Measurements from ENCODE around the gene DENND1A.

DENND1A gene

GRCh38 chr9:123972618-123973017 lies 42.7 kb upstream of the DENND1A start:
- TF ChIP-seq CTCF (IDR thresholded peaks at IDR 0.05; ENCODE audit: insufficient read depth, low read depth, low read length, missing control alignments), result no peak
- no peak overlapping the region for H3K4me3 ChIP-seq (ENCODE audit: low read length)
- DNase-seq (ENCODE audit: low read depth), result no peak

- no peak for TF ChIP-seq CTCF (IDR thresholded peaks at IDR 0.05; ENCODE audit: insufficient read depth, low read depth, low read length, missing control alignments)
- no peak for DNase-seq (ENCODE audit: low read depth)
- no peak overlapping the region for H3K4me3 ChIP-seq (ENCODE audit: low read length)
These were observed 37.4 kb upstream of the DENND1A start for GRCh38 chr9:123967323-123967722.

- no peak for DNase-seq (ENCODE audit: low read depth)
- no peak for TF ChIP-seq CTCF (IDR thresholded peaks at IDR 0.05; ENCODE audit: insufficient read depth, low read depth, low read length, missing control alignments)
- H3K4me3 ChIP-seq (ENCODE audit: low read length), result no peak overlapping the region
These were observed 36.1 kb upstream of the DENND1A start for GRCh38 chr9:123965801-123966686.

- no peak overlapping the region for H3K4me3 ChIP-seq (ENCODE audit: low read length)
- no peak for TF ChIP-seq CTCF (IDR thresholded peaks at IDR 0.05; ENCODE audit: insufficient read depth, low read depth, low read length, missing control alignments)
- DNase-seq (ENCODE audit: low read depth), result no peak
These were observed 34.8 kb upstream of the DENND1A start for GRCh38 chr9:123964761-123965160.

GRCh38 chr9:123960965-123961364 lies 31.0 kb upstream of the DENND1A start:
- DNase-seq (ENCODE audit: low read depth), result no peak
- no peak overlapping the region for H3K4me3 ChIP-seq (ENCODE audit: low read length)
- no peak for TF ChIP-seq CTCF (IDR thresholded peaks at IDR 0.05; ENCODE audit: insufficient read depth, low read depth, low read length, missing control alignments)

GRCh38 chr9:123960366-123960765 lies 30.4 kb upstream of the DENND1A start:
- no peak overlapping the region for H3K4me3 ChIP-seq (ENCODE audit: low read length)
- no peak for TF ChIP-seq CTCF (IDR thresholded peaks at IDR 0.05; ENCODE audit: insufficient read depth, low read depth, low read length, missing control alignments)
- no peak for DNase-seq (ENCODE audit: low read depth)

GRCh38 chr9:123959787-123960186 lies 29.9 kb upstream of the DENND1A start:
- H3K4me3 ChIP-seq (ENCODE audit: low read length), result no peak overlapping the region
- no peak for TF ChIP-seq CTCF (IDR thresholded peaks at IDR 0.05; ENCODE audit: insufficient read depth, low read depth, low read length, missing control alignments)
- DNase-seq (ENCODE audit: low read depth), result no peak
